ENCODE measurements around the gene MEF2A. TPM values are rescaled to one million over a fixed set of nuclear protein-coding genes. Genes with fewer than 3 reads are reported as not detected.

MEF2A gene
- total and polyA plus RNA-seq, 12 donors: 20.6 to 91.7 (median 50.1) TPM

GRCh38 chr15:99574502-99574901 lies 8.7 kb downstream of the MEF2A start:
- DNase-seq: no peak
- Histone ChIP-seq H3K4me3 (no peak overlapping the region), H3K4me1 (replicated peaks in 1 of 2) (peaks cover 4 to 33% of the 10 kb centered on the region in 2 donors), H3K27me3 (no peaks in the 10 kb centered on the region), H3K9me3 (replicated peaks in 1 of 3) (no peaks in the 10 kb centered on the region), H3K27ac (no peak overlapping the region), H3K36me3 (replicated peaks in 1 of 2) (no peaks in the 10 kb centered on the region)
- no peak for TF ChIP-seq POLR2A (IDR thresholded peaks at IDR 0.05)
- no peak for TF ChIP-seq CTCF (IDR thresholded peaks at IDR 0.05)
- 80 to 98% (median 95%) methylated on average over 2 to 6 of the region's 6 CpGs for WGBS, 4 donors
- intact Hi-C loops (cut with DNase I): no loop called here

GRCh38 chr15:99578809-99579208 lies 13.0 kb downstream of the MEF2A start:
- Histone ChIP-seq H3K36me3 (replicated peaks in 1 of 2) (no peaks in the 10 kb centered on the region), H3K4me1 (replicated peaks in 1 of 2) (peaks cover 9 to 39% of the 10 kb centered on the region in 2 donors), H3K27ac (no peak overlapping the region), H3K9me3 (replicated peaks in 1 of 3) (no peaks in the 10 kb centered on the region), H3K4me3 (no peak overlapping the region), H3K27me3 (no peaks in the 10 kb centered on the region)
- no peak for DNase-seq
- TF ChIP-seq POLR2A (IDR thresholded peaks at IDR 0.05) (no peak), CTCF (IDR thresholded peaks at IDR 0.05) (no peak)
- intact Hi-C loops (cut with DNase I): no loop called here

GRCh38 chr15:99580076-99580475 lies 14.3 kb downstream of the MEF2A start:
- H3K27ac ChIP-seq: no peak overlapping the region
- intact Hi-C loops (cut with DNase I): no loop called here
- TF ChIP-seq POLR2A (IDR thresholded peaks at IDR 0.05) (no peak), CTCF (IDR thresholded peaks at IDR 0.05) (no peak)
- H3K36me3 ChIP-seq (replicated peaks in 1 of 2): no peaks in the 10 kb centered on the region
- no peaks in the 10 kb centered on the region for H3K9me3 ChIP-seq (replicated peaks in 1 of 3)
- peaks cover 9 to 32% of the 10 kb centered on the region in 2 donors for H3K4me1 ChIP-seq (replicated peaks in 1 of 2)
- H3K4me3 ChIP-seq: no peak overlapping the region
- no peaks in the 10 kb centered on the region for H3K27me3 ChIP-seq
- WGBS, 4 donors: 85 to 92% (median 89%) methylated on average over 3 of the region's 3 CpGs
- no peak for DNase-seq

GRCh38 chr15:99582508-99582960 lies 16.8 kb downstream of the MEF2A start:
- 68 to 77% (median 69%) methylated on average over 4 of the region's 4 CpGs for WGBS, 4 donors
- Histone ChIP-seq H3K27ac (no peak overlapping the region), H3K27me3 (no peaks in the 10 kb centered on the region), H3K9me3 (replicated peaks in 1 of 3) (peaks cover 0 to 9% (median 6%) of the 10 kb centered on the region in 3 donors), H3K36me3 (replicated peaks in 1 of 2) (no peaks in the 10 kb centered on the region), H3K4me1 (replicated peaks in 1 of 2) (peaks cover 9 to 28% of the 10 kb centered on the region in 2 donors), H3K4me3 (no peak overlapping the region)
- no peak for TF ChIP-seq POLR2A (IDR thresholded peaks at IDR 0.05)
- no peak for TF ChIP-seq CTCF (IDR thresholded peaks at IDR 0.05)
- no peak for DNase-seq
- intact Hi-C loops (cut with DNase I): no loop called here
